HG02938 (cell line): ENCODE results near the gene C10orf95.

Source experiments
- ATAC-seq: cut with Tn5 transposase; IDR thresholded peaks from one replicate; pipeline ENCODE4 v1.9.1; 2021; ENCODE audit warnings: mild to moderate bottlenecking, moderate library complexity; ENCODE audit not compliant: unreplicated experiment

Gene C10orf95

DNA sequence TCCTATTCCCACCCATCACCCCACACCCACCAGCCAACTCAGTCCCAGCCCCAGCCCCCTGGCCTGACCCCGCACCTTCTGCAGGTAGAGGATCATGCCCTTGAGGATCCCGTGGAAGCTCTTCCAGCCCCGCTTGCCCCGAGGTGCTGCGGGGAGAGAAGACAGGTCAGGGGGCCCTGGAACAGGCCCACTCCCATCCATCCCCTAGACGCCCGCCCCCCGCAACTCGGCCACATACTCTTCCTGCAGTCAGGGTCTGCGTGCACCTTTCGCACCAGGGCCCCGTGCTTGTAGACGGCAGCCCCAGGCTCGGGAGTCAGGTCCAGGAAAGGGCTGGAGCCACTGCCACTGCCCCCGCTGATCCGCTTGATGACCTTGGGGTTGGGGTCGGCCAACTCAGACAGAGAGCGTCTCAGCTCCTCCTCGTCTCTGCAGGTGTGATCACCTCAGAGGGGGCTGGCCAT, 46.2 kb downstream of the C10orf95 start:
- no peak for ATAC-seq

- ATAC-seq: no peak
Observed at GRCh38 chr10:102404361-102405107, 46.8 kb downstream of the C10orf95 start.

DNA sequence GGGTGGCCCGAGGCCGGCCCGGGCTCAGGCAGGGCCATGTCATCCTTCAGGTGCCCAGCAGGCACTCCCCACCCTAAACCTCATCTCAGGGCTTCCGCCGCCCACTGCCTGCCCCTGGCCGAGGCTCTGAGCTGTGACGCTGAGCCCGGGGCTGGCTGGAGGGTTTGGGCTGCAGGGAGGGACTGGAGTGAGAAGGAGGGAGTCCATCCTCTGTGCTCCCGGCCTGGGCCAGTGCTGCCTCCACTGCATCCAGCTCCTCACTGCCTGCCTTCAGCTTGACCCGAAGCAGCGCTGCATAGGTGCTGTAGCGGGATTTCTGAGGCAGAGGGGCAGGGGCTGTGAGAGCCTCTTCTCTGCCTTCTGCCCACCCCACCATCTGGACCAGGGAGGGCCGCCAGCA, 48.2 kb downstream of the C10orf95 start:
- ATAC-seq: no peak

DNA sequence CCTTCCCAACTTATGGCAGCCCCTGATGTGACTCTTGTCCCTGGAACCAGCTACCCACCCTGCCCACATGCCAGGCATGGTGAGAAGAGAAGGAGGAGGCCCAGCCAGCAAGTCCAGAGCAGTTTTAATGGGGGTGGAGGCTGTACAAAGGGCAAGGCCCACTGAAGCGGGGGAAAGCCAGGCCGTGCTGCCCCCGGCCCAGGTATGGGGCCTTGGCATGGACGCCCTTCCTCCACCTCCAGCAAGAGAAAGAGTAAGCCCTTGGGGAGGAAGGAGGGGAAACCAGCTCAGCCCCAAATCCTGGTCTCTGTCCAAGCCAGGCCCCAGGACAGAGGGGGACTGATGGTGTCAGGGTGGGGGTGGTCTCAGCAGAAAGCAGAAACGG, 48.8 kb downstream of the C10orf95 start:
- no peak for ATAC-seq

DNA sequence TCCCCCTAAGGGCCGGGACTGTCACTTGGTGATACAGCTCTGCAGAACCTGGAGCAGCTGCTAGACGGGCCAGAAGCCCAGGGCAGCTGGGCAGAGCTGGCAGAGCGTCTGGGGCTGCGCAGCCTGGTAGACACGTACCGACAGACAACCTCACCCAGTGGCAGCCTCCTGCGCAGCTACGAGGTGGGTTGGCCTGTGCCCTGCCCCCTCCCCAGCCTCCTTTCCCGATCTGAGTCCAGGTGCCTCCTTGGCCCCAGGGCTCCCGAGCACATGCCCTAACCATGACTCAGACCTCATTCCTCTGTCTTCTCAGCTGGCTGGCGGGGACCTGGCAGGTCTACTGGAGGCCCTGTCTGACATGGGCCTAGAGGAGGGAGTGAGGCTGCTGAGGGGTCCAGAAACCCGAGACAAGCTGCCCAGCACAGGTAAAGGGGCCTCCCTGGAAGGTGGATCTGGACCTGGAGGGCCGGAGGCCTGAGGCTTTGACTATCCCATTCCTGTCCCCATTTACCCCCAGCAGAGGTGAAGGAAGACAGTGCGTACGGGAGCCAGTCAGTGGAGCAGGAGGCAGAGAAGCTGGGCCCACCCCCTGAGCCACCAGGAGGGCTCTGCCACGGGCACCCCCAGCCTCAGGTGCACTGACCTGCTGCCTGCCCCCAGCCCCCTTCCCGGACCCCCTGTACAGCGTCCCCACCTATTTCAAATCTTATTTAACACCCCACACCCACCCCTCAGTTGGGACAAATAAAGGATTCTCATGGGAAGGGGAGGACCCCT, 49.4 kb downstream of the C10orf95 start:
- ATAC-seq: no peak

DNA sequence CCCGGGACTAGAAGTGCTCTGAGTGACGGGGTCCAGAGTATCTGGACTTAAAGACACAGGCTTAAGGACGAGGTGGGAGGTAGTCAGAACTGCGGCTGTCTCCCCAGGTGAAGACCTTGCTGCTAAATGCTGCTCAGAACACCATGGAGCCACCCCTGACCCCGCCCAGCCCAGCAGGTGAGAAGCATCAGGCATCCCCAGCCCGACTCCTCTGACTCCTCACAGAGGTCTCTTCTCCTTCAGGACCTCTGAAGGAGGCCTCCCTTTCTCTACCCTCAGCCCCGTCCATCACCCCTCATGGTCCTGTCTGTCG, 50.0 kb downstream of the C10orf95 start:
- no peak for ATAC-seq

DNA sequence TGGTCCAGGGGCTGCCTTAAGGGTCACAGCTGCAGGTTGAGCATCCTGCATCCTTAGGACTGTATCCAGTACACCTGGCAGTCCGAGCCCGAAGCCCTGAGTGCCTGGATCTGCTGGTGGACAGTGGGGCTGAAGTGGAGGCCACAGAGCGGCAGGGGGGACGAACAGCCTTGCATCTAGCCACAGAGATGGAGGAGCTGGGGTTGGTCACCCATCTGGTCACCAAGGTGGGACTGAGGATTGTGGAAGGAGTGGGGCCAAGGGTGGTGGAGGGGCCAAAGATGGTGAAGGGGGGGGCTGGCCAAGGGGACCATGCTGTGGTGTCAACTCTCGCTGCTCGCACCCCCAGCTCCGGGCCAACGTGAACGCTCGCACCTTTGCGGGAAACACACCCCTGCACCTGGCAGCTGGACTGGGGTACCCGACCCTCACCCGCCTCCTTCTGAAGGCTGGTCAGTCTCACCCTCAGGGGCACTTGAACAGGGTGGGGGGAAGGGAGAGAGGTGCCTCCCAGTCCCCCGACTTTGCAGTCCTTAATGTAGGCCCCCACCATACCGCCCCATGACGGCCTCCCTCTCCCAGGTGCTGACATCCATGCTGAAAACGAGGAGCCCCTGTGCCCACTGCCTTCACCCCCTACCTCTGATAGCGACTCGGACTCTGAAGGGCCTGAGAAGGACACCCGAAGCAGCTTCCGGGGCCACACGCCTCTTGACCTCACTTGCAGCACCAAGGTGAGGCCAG, 50.6 kb downstream of the C10orf95 start:
- no peak for ATAC-seq

- ATAC-seq: no peak
Observed at GRCh38 chr10:102400076-102400475, 51.3 kb downstream of the C10orf95 start.
